NCI-H2227 (cell line): Measurements from ENCODE around the gene ABHD15.
A peak's percentile ranks its signal among the peaks of the same experiment; 100 is the strongest.
"Not testable (repeated sequence)": the region's sequence is repeated elsewhere in the genome, so short reads cannot be mapped to it uniquely, and the experiment has no call there.

ENCODE experiments used
- DNase-seq: peaks from one replicate; lab custom pipeline; 2025; ENCODE audit not compliant: unreplicated experiment; lab: John Stamatoyannopoulos, UW

The ABHD15 gene

DNA sequence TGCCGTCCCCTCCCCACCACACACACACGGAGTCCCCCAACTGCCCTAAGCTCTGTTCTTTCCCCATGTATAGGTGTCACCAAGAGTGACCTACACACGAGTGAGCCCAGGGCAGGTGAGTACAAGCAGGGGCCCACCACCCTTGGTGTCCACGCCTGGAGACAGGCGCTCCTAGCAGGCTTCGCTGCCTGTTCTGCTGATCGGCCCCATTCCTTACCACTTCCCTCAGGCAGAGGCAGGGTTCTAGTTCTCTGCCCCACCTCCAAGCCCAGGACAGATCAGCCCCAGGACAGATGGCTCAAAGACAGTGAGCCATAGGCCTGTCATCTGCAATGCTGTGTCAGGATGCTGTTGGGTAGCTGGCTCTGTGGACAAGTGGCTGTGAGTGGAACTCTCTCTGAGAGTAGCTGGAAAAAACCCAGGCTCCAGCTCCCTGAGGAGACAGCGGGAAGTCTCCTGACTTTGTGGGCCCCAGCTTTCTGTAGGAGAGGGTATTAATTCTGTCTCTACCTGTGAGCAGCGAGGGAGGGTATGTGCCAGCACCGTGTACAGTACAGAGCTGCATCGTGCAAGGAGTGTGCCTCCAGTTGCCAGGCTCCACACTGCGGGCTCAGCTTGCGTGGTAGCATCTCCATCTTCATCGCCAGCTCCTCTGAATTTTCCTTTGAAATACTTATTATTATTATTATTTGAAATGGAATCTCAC lies 2.6 kb upstream of the ABHD15 start:
- DNase-seq, result no peak

DNA sequence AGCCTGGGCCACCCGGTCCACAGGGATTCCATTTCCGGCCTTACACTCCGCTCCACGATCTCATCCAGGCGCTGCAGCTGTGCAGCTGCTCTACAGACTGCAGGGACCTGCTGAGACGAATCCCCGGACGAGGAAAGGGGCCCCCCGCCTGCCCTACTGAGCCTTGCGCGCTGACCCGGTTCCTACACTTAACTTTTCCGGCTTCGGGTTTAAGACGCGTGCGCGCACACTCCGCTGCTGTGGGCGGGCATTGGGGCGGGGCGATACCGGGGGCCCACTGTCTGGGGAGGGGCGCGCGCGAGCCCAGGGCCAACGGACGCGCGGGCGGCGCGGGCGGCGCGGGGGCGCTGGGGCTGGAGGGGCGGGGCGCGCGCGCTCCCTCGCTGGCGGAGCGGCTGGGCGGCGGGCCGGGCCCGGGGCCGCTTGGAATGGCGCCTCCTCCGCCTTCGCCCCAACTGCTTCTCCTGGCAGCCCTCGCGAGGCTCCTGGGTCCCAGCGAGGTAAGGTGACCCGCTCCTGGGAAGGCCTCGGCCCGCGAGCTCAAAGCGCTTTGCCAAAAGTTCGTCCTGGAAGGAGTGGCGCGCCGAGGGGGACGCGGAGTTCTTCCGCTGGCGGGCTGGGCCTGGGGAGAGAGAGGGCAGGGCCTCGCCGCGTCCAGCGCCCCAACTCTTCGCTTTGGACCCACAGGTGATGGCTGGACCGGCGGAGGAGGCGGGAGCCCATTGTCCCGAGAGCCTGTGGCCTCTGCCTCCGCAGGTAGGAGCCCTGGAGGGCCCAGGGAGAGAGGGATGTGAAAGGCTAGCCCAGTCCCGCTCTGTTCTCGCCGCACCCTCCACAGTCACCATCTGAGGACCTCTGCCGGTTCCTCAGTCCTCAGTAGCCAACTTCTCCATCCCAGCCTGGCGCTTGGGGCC lies 1.8 kb upstream of the ABHD15 start, which contains the start of gene TP53I13:
TSS of gene TP53I13 (plus strand) at position 371 of the 914 bp plus-strand sequence. CDS start at position 429, 58 bp downstream.
- peak; percentile 86 for DNase-seq

DNA sequence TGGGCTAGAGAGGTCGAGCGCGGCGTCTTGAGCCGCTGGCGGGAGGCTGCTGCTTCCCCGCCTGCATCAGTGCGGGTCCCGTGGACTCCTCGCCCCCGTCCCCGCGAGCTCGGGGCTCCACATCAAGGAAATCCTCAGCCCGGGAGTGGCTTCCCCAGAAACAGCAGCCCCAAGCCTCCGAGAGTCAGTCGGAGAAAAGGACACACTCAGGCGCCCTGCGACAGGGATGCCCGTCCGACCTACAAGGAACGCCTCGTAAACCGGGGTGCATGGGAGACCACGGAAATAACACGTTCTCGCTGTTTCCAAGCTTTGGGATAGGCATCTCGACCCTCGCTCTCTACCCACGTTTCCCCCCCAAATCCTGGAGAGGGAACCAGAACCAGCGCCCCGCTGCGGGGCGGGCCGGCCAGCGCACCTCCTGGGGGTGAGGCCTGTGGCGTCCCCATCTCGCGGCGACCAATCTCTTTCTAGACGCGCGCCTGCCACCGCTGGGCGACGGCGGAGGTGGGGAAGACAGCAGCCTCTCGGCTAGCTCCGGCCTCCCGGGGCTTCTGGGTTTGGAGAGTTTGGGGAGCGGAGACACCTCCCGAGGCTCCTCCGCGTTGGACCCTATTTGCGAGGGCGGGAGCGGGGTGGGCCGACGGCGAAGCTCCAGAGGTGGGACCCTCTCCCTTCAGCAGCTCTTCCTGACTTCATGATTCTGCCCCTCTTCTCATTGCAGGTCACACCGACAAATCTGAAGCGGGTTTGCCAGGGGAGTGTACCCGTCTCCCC lies 905 bp upstream of the ABHD15 start:
- peak; percentile 61 for DNase-seq

DNA sequence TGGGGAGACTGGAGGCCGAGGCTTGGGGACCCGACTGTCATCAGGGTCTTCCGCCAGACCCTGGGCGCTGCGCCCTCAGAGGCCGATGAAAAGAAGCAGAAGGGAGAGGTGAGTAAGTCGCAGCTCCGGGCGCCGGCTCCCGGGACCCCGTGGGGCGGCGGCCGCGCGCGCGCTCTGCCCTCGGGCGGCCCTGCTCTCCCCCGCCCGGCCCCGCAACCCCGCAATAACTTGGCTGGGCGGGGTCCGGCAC lies 392 bp upstream of the ABHD15 start:
- DNase-seq, result no peak

DNA sequence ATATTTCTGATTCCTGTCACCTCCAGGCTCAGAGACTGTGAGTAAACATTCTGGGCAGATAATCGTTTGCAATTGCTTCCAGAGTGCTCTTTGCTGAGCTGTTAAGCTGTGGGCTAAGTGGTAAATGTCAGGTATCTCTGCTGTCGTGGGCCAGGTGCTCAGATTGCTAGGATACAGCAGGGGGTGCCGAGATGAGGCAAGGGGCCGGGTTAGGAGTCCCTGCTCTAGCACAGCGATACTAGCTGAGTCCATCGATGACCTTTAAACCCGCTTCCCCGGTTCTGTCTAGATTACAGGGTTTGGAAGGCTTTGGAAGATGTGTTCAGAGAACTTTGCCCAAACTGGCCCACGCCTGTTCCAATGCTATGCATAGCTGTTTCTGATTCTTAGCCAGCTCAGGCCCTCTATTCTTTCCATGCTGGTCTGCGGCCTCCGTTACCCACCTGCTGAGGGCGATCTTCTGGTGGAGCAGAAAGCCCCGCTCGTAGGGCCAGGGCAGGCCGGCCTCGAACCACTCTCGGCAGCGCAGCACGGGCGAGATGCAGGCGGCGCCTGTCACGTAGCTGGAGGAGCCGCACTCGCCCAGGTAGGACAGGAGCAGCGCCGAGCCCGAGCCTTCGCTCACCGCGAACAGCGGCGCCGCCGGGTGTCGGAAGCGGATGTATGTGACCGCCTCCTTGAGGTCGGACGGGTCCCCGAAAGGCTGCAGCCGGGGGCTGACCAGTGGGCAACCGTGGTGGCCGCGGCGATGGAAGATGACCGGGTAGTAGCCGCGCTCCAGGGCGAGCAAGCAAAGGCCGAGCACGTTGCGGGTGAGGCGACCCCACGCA lies 979 bp downstream of the ABHD15 start:
- DNase-seq, result peak; percentile 35

DNA sequence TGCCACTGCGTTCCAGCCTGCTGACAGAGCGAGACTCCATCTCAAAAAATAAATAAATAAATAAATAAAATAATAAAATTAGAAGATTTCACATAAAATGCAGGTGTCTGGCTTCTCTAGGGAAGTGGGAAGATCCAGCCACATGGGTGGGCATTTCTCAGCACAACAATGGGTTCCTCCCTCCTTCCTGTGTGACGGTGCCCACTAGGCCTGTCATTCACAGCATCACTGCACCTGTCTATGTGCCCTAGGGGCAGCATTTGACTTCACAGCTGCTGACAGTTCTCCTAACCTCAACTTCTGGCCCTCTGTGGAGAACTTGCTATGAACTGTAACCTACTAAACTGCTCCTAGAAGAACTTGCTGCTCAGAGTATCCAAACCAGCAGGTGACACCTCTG lies 3.0 kb downstream of the ABHD15 start:
- no peak for DNase-seq

DNA sequence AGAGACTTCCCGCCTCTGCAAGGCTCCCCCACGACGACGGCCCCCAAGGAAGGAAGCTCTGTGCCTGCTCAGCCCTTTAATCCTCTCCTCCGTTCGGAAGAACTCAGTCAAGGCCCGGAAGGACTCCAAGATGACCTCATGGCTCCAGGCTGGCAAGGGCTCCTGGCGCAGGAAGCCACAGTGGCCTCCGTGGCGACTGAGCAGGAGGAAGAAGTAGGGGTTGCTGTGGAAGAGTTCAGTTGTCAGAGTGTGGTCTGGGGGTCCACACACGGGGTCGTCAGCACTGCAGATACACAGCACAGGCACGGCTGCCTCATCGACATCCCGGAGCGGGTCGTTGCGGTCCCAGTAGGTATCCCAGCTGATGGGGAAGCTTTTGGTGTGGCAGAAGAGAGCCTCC lies 4.2 kb downstream of the ABHD15 start:
- DNase-seq, result no peak

DNA sequence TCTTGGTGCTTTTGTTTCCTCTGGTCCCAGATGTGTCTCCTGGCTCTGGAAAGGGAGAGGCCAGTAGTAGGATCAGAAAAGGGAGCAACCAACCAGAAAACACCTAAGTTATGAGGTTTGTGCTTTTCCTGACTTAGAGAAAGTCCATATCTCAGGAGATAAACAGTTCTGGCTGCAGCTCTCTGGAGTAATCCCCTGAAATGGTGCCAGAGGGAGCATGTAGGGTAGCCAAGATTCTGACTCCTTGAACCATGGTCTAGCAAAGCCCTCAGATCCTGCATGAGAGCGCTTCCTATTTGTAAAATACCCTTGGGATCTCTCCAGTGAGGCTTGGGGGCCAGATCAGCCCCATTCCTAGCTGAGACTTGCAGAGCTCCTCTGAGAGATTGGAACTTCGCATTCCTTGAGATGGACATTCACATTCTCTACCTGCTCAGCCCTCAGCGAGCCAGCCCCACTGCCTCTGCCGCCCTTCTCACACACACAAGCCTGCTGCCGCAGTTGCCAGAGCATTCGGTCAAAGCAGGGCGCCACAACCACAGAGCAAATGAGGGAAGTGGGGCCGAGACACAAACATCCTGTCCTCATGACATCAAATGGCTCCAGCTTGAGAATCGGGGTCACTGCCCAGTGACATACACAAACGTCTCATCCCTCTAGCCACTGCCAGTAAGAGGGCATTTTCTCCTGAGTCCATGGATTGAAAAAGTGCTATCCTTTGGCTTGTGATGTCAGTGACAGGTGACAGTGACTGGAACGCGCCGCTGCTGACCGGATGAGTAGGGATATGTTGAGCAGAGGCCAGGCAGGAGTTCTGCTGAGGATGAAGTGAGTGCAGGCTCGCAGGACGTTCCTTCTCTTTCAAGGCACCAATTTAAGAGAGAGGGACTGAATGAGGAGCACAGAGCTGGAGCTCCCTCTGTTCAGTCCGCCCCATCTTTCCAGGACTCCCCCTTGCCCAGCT lies 5.0 kb downstream of the ABHD15 start:
- DNase-seq, result no peak

DNA sequence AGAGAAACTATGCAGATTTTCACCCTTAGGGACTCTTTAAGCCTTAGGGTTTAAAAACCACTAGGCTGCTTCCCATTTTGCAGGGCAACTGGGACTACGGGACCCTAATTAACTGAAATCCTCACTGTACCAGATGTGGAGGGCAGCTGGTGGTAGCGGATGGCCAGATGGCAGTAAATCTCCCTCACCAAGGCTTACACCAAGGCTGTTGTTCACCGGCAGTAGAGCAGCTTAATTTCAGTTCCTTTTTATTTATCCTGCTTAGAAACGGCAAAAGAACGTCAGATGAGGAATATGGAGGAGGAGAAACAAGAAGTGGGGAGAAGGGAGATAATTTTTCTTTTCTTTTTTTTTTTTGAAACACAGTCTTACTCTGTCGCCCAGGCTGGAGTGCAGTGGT lies 6.5 kb downstream of the ABHD15 start:
- no peak for DNase-seq

DNA sequence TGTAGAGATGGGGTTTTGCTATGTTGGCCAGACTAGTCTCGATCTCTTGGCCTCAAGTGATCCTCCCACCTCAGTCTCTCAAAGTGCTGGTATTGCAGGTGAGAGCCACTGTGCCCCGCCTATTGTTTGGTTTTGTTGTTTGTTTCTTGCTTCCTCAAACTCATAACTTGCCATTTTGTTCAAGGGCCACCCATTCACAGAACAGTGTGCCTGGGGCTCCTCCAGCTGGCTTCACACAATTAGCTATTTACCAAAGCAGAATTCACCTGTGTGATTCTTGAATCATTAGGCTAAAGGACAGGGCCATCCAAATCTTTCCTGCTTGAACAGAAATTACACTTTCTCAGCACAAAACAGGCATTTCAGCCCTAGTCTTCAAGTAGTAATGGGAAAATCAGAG lies 7.2 kb downstream of the ABHD15 start:
- DNase-seq, result no peak

DNA sequence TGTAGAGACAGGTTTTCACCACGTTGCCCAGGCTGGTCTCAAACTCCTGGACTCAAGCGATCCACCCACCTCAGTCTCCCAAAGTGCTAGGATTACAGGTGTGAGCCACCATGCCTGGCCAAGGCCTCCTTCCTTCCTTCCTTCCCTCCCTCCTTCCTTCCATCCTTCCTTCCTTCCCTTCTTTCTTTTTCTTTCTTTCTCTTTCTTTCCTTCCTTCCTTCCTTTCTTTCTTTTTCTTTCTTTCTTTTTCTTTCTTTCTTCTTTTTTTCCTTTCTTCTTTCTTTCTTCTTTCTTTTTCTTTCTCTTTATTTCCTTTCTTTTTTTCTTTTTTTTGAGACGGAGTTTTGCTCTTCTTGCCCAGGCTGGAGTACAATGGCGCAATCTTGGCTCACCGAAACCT lies 8.7 kb downstream of the ABHD15 start:
- not testable (repeated sequence) for DNase-seq

DNA sequence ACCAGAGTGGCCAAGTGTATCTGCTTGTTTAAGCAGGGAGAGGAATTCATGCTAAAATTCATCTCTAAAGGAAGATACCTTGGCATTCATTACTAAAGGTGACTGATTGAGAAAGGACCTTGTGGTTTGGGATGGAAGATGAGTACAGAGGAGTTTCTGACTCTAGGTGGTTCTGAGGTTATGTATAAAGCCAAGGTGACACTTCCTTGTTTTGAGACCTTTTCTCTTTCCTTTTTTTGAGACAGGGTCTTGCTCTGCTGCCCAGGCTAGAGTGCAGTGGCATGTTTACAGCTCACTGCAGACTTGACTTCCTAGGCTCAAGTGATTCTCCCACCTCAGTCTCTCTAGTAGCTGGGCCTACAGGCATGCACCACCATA lies 9.1 kb downstream of the ABHD15 start:
- DNase-seq, result no peak

DNA sequence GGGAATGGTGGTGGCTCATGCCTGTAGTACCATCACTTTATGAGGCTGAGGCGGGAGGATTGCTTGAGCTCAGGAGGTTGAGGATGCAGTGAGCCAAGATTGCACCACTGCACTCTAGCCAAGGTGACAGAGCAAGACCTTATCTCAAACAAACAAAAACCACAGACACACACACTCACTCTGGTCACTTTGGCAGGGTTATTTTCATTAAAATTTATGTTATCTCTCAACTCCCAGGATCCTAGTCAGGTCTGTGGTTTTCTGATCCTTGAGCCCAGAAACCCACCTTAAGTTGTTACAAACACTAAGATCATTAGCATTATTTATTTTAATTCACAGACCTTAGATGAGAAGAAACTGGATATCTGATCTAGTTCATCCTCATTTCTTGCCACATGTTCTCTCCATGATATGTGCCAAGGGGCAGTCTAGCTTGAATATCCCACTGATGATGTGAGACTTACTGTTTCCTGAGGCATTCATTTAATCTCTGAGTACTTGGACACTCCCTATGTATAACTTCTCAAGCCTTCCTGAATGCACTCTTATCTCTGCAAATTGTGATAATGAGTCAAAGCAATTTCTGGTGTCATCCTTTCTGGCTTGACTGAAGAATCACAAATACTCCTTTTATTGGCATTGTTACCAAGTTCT lies 9.6 kb downstream of the ABHD15 start:
- DNase-seq, result no peak

DNA sequence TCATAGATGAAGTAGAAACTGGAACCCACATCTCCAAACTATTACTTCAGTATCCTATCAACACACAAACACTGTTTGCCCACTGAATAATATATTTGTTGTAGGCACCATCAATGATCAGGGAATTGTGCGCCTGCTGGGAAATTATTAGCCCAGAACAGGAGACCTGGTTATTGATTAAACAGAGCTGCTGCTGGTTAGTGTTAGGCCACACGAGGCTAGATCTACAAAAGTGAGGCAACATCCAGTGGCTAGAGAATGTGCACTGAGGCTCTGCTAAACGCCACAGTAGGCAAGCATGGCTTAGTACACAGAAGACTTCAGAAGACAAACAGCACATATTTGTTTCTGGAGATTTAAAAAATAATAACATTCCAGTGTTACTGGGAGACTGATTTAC lies 11.0 kb downstream of the ABHD15 start:
- no peak for DNase-seq

DNA sequence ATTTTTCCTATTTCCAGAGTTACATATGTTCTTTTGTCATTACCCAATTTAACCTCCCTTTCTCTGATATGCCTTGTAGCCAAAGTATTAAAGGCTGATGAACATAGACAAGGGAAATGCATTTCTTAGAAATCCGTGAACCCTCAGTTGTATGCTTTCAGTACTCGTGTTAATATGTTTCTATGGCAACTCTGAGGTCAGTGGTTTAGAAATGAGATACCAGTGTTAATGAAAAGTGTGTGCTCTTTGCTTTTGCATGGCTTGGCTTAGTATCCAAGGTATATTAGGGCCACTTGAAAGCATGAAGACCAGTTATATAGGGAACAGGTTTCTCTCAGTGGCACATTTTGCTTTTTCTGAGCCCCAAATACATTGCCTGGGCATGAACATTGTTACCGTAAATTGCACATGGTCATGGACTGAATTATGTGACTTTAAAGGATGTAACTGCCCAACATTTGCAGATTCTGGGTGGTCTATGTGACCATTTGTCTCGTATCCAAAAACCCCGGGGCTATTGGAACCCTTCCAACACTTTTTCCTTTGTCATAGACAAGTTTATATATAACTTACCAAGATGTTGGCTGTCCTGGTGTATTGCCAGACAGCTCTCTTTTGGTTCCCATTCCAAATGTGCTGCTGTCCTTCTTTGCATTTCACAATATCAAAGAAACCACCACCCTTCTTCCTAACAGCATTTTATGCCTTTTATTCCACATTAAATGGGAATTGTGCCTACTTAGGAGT lies 17.5 kb downstream of the ABHD15 start:
- DNase-seq, result no peak

DNA sequence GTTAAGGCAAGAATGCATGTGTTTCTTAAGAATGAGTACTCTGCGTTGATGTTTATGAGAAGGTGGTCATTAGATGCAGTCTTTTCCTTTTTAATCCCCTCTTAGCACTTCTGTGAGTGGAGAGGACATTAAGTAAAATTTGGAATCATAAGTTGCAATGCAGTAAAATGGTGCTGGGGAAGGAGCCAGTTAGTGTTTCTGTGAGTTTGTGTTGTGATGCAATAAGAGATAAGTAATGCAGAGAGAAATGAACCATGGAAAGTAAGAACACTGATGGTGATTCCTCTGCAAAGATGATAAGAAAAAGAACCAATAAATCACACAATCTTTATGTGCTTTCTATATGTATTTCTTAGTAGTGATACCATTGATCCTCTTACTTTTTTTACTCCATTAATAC lies 20.0 kb downstream of the ABHD15 start:
- DNase-seq, result no peak

DNA sequence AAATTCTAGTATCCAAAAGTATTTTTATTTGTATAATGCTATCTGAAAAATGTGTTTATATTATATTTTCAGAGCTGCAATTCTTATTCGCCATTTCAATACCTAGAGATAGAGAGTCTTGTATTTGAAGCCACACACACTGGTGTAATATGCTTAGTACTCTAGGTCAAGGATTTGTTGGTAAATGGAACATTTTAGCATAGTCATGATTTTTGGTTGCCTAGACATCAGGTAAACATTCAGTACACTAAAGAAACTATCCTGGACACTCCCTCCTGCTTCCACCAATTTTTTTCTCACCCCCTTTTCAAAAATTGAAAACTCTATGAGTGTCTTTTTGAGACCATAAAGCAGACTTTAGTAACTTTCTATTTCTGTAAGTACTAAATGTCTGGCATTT lies 20.8 kb downstream of the ABHD15 start:
- no peak for DNase-seq

DNA sequence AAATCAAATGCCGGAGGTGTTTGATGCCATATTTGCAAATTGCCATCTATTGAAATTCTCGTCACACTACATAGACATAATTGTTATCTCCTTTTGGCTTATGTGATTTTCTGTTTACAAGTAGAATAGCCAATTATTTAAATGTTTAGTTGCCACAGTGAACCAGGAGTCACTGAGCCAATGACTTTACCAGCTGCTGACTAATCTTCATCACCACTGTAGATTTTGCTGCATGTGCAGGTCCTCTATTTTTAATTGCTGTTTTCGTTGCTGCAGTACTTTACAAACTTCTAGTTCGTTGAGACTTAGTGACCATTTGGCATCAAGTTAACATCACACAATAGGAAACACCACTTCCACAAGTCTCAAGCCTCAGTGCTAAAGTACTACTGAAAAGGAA lies 22.8 kb downstream of the ABHD15 start:
- DNase-seq, result no peak

DNA sequence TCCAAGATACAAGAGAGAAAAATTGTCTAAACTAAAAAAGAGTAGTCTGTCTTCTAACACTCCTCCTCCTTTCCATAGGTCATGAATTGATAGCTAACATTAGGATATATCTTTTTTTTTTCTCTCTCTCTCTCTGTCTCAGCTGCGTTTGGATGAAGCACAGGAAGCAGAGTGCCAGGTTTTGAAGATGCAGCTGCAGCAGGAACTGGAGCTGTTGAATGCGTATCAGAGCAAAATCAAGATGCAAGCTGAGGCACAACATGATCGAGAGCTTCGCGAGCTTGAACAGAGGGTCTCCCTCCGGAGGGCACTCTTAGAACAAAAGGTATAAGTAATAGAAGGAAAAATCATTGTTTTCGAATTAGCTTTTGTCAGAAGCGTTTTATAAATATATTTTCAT lies 32.9 kb downstream of the ABHD15 start:
- DNase-seq, result no peak
